ENCODE results near the gene TEX2.

DNA sequence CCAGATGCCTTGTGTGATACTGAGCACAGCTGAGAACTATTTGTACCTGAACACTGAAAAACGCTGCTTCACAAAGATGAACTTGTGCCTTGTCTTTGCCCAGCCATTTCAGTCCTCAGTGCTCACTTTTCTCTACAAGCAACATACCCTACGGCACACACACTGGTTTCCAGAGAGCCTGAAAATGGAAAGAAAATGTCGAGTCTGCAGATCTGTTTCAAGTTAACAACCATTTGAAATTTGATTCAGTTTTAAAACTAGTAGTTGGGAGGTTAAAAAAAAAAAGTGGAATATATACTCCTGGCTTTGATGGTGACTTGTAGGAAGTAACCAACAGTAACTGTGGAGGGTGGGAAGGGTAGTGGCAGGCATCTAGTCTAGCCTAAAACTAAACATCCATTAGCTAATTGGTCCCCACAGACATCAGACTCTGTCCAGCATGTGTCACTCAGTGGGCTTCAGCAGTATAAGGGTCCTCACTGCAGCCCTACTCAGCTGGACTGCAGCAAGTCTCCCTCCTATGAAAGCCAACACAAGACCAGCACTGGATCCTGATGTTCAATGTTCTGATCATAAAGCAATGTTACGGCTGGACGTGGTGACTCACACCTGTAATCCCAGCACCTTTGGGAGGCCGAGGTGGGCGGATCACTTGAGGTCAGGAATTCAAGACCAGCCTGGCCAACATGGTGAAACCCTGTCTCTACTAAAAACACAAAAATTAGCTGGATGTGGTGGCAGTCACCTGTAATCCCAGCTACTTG, 160.3 kb downstream of the TEX2 start:
- TF ChIP-seq, protein P1, sequence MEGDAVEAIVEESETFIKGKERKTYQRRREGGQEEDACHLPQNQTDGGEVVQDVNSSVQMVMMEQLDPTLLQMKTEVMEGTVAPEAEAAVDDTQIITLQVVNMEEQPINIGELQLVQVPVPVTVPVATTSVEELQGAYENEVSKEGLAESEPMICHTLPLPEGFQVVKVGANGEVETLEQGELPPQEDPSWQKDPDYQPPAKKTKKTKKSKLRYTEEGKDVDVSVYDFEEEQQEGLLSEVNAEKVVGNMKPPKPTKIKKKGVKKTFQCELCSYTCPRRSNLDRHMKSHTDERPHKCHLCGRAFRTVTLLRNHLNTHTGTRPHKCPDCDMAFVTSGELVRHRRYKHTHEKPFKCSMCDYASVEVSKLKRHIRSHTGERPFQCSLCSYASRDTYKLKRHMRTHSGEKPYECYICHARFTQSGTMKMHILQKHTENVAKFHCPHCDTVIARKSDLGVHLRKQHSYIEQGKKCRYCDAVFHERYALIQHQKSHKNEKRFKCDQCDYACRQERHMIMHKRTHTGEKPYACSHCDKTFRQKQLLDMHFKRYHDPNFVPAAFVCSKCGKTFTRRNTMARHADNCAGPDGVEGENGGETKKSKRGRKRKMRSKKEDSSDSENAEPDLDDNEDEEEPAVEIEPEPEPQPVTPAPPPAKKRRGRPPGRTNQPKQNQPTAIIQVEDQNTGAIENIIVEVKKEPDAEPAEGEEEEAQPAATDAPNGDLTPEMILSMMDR (conservative IDR thresholded peaks at IDR 0.05; ENCODE audit: low read depth in 2 of 2) = no peak
- no peak for TF ChIP-seq EZH2 (IDR thresholded peaks at IDR 0.05; ENCODE audit: low read depth, unreplicated experiment)
- TF ChIP-seq STAT1 (IDR thresholded peaks at IDR 0.05; ENCODE audit: unreplicated experiment) = no peak
